Activated naive CD4-positive, alpha-beta T cell treated with anti-CD3 and anti-CD28 coated beads for 36 hours (primary cell): ENCODE measurements around the gene NLRP1. TPM values are rescaled to one million over a fixed set of nuclear protein-coding genes. Genes with fewer than 3 reads are reported as not detected.
A peak's percentile ranks its signal among the peaks of the same experiment; 100 is the strongest.

ENCODE experiments used
- CTCF ChIA-PET: fragments of 350-600 bp; sonication (Branson Sonifier 250); formaldehyde crosslinking; loops from one replicate; lab custom pipeline; 2021; ENCODE audit warnings: antibody characterized with exemption; lab: Charles Lee
- DNase-seq: peaks from one replicate; pipeline ENCODE4 v3.0.0-alpha.2; 2020
- H3K27ac Mint-ChIP-seq: one replicate; pipeline ENCODE4 v1.8.0; 2021; ENCODE audit warnings: mild to moderate bottlenecking, mixed read lengths
- H3K27me3 Mint-ChIP-seq: one replicate; pipeline ENCODE4 v1.8.0; 2021; ENCODE audit warnings: low read depth, mixed read lengths
- H3K36me3 Mint-ChIP-seq: one replicate; pipeline ENCODE4 v1.8.0; 2021; ENCODE audit warnings: low read depth, mixed read lengths
- H3K4me1 Mint-ChIP-seq: one replicate; pipeline ENCODE4 v1.8.0; 2021; ENCODE audit warnings: low read depth, mixed read lengths
- H3K4me3 Mint-ChIP-seq: one replicate; pipeline ENCODE4 v1.8.0; 2021; ENCODE audit warnings: mild to moderate bottlenecking, moderate library complexity, mixed read lengths
- H3K9me3 Mint-ChIP-seq: one replicate; pipeline ENCODE4 v1.8.0; 2021; ENCODE audit warnings: mixed read lengths
- intact Hi-C: fragments of 100-400 bp; cut with micrococcal nuclease; formaldehyde crosslinking; loops from one replicate; pipeline ENCODE4 v1.15.1; 2023
- total RNA-seq, 2 experiments: library from RNA; stranded (reverse); gene quantifications; one replicate each; pipeline ENCODE4 v1.2.3, GENCODE V29; 2021

NLRP1 gene
- total RNA-seq, 2 experiments from 2014 or later, result 44.9 to 49.4 TPM

- Mint-ChIP-seq H3K27ac (no peak overlapping the region), H3K36me3 (peaks cover 27% of the 10 kb centered on the region), H3K9me3 (no peaks in the 10 kb centered on the region), H3K27me3 (no peaks in the 10 kb centered on the region), H3K4me1 (peaks cover 37% of the 10 kb centered on the region), H3K4me3 (no peak overlapping the region)
- intact Hi-C loops, result no loop called here
- CTCF ChIA-PET, result no interaction called here
- DNase-seq, result no peak
These were observed 102.9 kb downstream of the NLRP1 start for GRCh38 chr17:5481451-5481850.

DNA sequence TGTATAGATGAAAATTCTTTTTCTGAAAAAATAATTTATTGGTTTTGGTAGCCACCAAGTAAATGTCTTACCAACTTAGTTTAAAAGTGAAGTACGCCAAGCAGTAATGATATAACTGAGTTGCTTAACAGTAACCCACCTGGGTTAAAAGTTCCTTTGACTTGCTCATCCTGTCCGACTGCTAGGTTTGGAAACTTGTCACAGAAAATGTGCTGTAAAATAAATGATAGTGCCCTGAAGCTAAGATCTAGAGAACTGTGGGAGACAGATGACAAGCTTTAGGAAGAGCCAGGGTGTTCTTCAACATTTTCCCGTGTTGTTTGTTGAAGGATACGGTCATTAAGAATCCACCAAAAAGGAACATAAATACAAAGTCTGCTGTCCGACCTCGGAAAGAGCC lies 103.3 kb downstream of the NLRP1 start:
- intact Hi-C loops, result no loop called here
- no peaks in the 10 kb centered on the region for H3K27me3 Mint-ChIP-seq
- CTCF ChIA-PET, result no interaction called here

GRCh38 chr17:5478992-5479391 lies 105.3 kb downstream of the NLRP1 start:
- intact Hi-C loops, result no loop called here
- no peak for DNase-seq
- H3K27me3 Mint-ChIP-seq, result no peaks in the 10 kb centered on the region
- H3K27ac Mint-ChIP-seq, result no peak overlapping the region
- H3K9me3 Mint-ChIP-seq, result no peaks in the 10 kb centered on the region
- CTCF ChIA-PET, result no interaction called here
- no peak overlapping the region for H3K4me3 Mint-ChIP-seq
- H3K36me3 Mint-ChIP-seq, result peaks cover 28% of the 10 kb centered on the region
- H3K4me1 Mint-ChIP-seq, result peaks cover 22% of the 10 kb centered on the region

More for the DNA sequence above, 103.3 kb downstream of the NLRP1 start:
- Mint-ChIP-seq H3K27ac (no peak overlapping the region), H3K4me3 (no peak overlapping the region), H3K36me3 (peaks cover 27% of the 10 kb centered on the region), H3K9me3 (no peaks in the 10 kb centered on the region), H3K4me1 (peaks cover 37% of the 10 kb centered on the region)
- DNase-seq, result no peak

DNA sequence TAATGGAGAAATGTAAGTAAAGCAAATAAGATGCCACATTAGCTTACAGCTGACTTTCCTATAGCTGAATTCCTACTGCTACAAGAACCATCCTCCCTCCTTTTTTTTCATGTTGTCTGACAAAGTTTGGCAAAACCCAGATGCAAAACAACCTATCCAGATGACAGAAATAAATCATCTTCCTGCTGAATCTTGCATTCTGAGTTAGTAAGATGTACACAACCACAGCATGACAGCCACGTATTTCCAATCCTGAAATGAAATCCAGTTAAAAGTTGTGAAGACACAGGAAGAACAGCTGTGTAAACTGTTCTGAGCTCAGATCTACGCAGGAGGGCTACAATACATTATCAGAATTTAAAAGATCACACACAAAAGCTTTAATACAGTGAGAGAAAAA lies 110.4 kb downstream of the NLRP1 start:
- intact Hi-C loops, result no loop called here
- Mint-ChIP-seq H3K27ac (no peak overlapping the region), H3K27me3 (no peaks in the 10 kb centered on the region), H3K4me3 (no peak overlapping the region), H3K4me1 (peaks cover 11% of the 10 kb centered on the region), H3K36me3 (peaks cover 19% of the 10 kb centered on the region), H3K9me3 (no peaks in the 10 kb centered on the region)
- no peak for DNase-seq
- CTCF ChIA-PET, result no interaction called here

DNA sequence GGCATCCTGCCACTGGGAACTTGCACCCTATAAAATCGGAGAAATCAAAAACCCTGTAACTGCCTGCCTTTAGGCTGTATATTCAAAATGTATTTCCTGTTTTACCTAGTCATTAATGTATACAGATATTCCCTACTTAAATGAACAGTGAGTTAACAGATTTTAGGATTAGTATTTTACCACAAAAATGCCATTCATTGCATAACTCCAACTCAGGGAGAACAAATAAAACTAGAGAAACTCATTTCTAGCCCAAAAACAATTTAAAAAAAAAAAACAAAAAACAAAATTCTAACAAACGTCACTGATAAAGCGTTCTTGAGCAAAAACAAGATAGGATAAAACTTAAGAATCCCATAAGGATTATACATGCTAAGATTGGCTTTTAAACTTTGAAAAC lies 111.8 kb downstream of the NLRP1 start:
- Mint-ChIP-seq H3K36me3 (peaks cover 15% of the 10 kb centered on the region), H3K4me3 (no peak overlapping the region), H3K27ac (peak overlapping the region; percentile 14), H3K4me1 (peaks cover 15% of the 10 kb centered on the region), H3K27me3 (no peaks in the 10 kb centered on the region), H3K9me3 (no peaks in the 10 kb centered on the region)
- CTCF ChIA-PET, result no interaction called here
- intact Hi-C loops, result no loop called here
- no peak for DNase-seq

- CTCF ChIA-PET, result interaction anchor here (1.2 kb wide), 1 partner anchor 18 kb away, joined by 3 read pairs; the partner anchor contains the start of genes DERL2 and MIS12
- intact Hi-C loops, result loop anchor here (2.0 kb wide), 1 partner anchor 29 kb away; the partner anchor contains the start of gene C1QBP
- DNase-seq, result peak; percentile 22
These were observed 116.2 kb downstream of the NLRP1 start for GRCh38 chr17:5468075-5468473.

GRCh38 chr17:5467416-5467815 lies 116.9 kb downstream of the NLRP1 start:
- Mint-ChIP-seq H3K4me1 (peaks cover 37% of the 10 kb centered on the region), H3K9me3 (no peaks in the 10 kb centered on the region), H3K36me3 (peaks cover 19% of the 10 kb centered on the region), H3K4me3 (peak overlapping the region; percentile 80), H3K27ac (no peak overlapping the region), H3K27me3 (no peaks in the 10 kb centered on the region)
- intact Hi-C loops, result no loop called here
- CTCF ChIA-PET, result no interaction called here
- DNase-seq, result no peak

More at GRCh38 chr17:5468075-5468473, 116.2 kb downstream of the NLRP1 start:
- no peaks in the 10 kb centered on the region for H3K27me3 Mint-ChIP-seq
- peak overlapping the region; percentile 80 for H3K4me3 Mint-ChIP-seq
- H3K36me3 Mint-ChIP-seq, result peaks cover 13% of the 10 kb centered on the region
- H3K27ac Mint-ChIP-seq, result peak overlapping the region; percentile 0
- H3K4me1 Mint-ChIP-seq, result peaks cover 37% of the 10 kb centered on the region
- no peaks in the 10 kb centered on the region for H3K9me3 Mint-ChIP-seq

- intact Hi-C loops, result no loop called here
- no peaks in the 10 kb centered on the region for H3K9me3 Mint-ChIP-seq
- no peak for DNase-seq
- H3K27ac Mint-ChIP-seq, result no peak overlapping the region
- CTCF ChIA-PET, result interaction anchor here (0.5 to 0.9 kb wide), 2 partner anchors 27 to 105 kb away, joined by 3 to 5 read pairs; partner anchors contain the start of gene C1QBP
- H3K36me3 Mint-ChIP-seq, result peaks cover 22% of the 10 kb centered on the region
- H3K4me3 Mint-ChIP-seq, result peak overlapping the region; percentile 80
- no peaks in the 10 kb centered on the region for H3K27me3 Mint-ChIP-seq
- peaks cover 37% of the 10 kb centered on the region for H3K4me1 Mint-ChIP-seq
These were observed 118.0 kb downstream of the NLRP1 start for GRCh38 chr17:5466295-5466694.

GRCh38 chr17:5464717-5465507 lies 119.4 kb downstream of the NLRP1 start:
- Mint-ChIP-seq H3K27ac (no peak overlapping the region), H3K27me3 (no peaks in the 10 kb centered on the region), H3K4me1 (peaks cover 35% of the 10 kb centered on the region), H3K9me3 (no peaks in the 10 kb centered on the region), H3K4me3 (no peak overlapping the region), H3K36me3 (peaks cover 29% of the 10 kb centered on the region)
- CTCF ChIA-PET, result no interaction called here
- DNase-seq, result no peak
- intact Hi-C loops, result no loop called here

Other genes starting within 250 kb of the NLRP1 start
- gene NUP88, start 164.8 kb downstream of the NLRP1 start, total RNA-seq, result 100 to 1,000 TPM; 115 to 131 TPM
- 10 to 100 TPM; 64.7 to 68.8 TPM for gene RPAIN, start 164.3 kb downstream of the NLRP1 start, total RNA-seq
- 100 to 1,000 TPM; 435 to 460 TPM for gene C1QBP, start 145.4 kb downstream of the NLRP1 start, total RNA-seq
- gene DHX33, start 115.5 kb downstream of the NLRP1 start, total RNA-seq, result 10 to 100 TPM; 15.9 to 17.1 TPM
- gene DERL2, start 98.3 kb downstream of the NLRP1 start, total RNA-seq, result 10 to 100 TPM; 40.7 to 46.4 TPM
- gene MIS12, start 97.9 kb downstream of the NLRP1 start, total RNA-seq, result 10 to 100 TPM; 37.2 to 37.6 TPM